ENCODE data around the gene GALNT17.

GRCh38 chr7:71595176-71595575, 463.2 kb downstream of the GALNT17 start:
- TF ChIP-seq TAF1 (IDR thresholded peaks at IDR 0.05; ENCODE audit: low read depth, low read length) (no peak), POLR2A (IDR thresholded peaks at IDR 0.05; ENCODE audit: low read depth, low read length) (no peak), POLR2AphosphoS5 (IDR thresholded peaks at IDR 0.05; ENCODE audit: low read depth, low read length) (no peak), SPI1 (IDR thresholded peaks at IDR 0.05; ENCODE audit: low read depth, low read length) (no peak), POU2F2 (IDR thresholded peaks at IDR 0.05; ENCODE audit: low read depth, low read length) (no peak), PAX5 (IDR thresholded peaks at IDR 0.05; ENCODE audit: insufficient read depth, low read length, severe bottlenecking) (no peak)
